HL-60 (cell line): ENCODE measurements around the gene RBM39.

Experiments used
- DNase-seq, 2 experiments: peaks; one replicate each; pipeline ENCODE4 v3.0.0-alpha.2; 2010 to 2020; ENCODE audit warnings: low read depth in 1 of 2, low spot score in 1 of 2
- H3K27ac ChIP-seq: fragments of 250-450 bp; sonication (Bioruptor Pico); replicated peaks from 2 replicates; pipeline ENCODE4 v1.5.1; 2020; ENCODE audit warnings: mild to moderate bottlenecking, moderate library complexity
- H3K27me3 ChIP-seq: fragments of 250-450 bp; sonication (Bioruptor Pico); 2 replicates; pipeline ENCODE4 v1.5.1; 2021; ENCODE audit warnings: mild to moderate bottlenecking, moderate library complexity; ENCODE audit not compliant: insufficient read depth, poor library complexity, severe bottlenecking
- H3K4me3 ChIP-seq: replicated peaks from 2 replicates; pipeline ENCODE4 v1.5.1; 2011; ENCODE audit warnings: mild to moderate bottlenecking, control low read depth, low read length; ENCODE audit not compliant: insufficient read depth
- GABPA ChIP-seq: IDR thresholded peaks from 2 replicates; pipeline ENCODE4 v1.6.1; 2012; ENCODE audit warnings: low read depth
- POLR2AphosphoS5 ChIP-seq: IDR thresholded peaks from 2 replicates; pipeline ENCODE4 v1.6.1; 2012; ENCODE audit warnings: low read depth
- REST ChIP-seq: IDR thresholded peaks from 2 replicates; pipeline ENCODE4 v1.6.1; 2012; ENCODE audit warnings: low read depth; ENCODE audit not compliant: insufficient replicate concordance
- SPI1 ChIP-seq: IDR thresholded peaks from 2 replicates; pipeline ENCODE4 v1.6.1; 2012; ENCODE audit warnings: low read depth, mild to moderate bottlenecking, borderline replicate concordance
- TF ChIP-seq, protein P1 (sequence below): IDR thresholded peaks from one replicate; pipeline ENCODE4 v1.5.1; 2011; ENCODE audit warnings: low read length, control low read depth, inconsistent platforms; ENCODE audit not compliant: insufficient read depth

RBM39 gene

GRCh38 chr20:35704514-35705261, 37.4 kb downstream of the RBM39 start:
- H3K4me3 ChIP-seq: no peak overlapping the region
- TF ChIP-seq, protein P1, sequence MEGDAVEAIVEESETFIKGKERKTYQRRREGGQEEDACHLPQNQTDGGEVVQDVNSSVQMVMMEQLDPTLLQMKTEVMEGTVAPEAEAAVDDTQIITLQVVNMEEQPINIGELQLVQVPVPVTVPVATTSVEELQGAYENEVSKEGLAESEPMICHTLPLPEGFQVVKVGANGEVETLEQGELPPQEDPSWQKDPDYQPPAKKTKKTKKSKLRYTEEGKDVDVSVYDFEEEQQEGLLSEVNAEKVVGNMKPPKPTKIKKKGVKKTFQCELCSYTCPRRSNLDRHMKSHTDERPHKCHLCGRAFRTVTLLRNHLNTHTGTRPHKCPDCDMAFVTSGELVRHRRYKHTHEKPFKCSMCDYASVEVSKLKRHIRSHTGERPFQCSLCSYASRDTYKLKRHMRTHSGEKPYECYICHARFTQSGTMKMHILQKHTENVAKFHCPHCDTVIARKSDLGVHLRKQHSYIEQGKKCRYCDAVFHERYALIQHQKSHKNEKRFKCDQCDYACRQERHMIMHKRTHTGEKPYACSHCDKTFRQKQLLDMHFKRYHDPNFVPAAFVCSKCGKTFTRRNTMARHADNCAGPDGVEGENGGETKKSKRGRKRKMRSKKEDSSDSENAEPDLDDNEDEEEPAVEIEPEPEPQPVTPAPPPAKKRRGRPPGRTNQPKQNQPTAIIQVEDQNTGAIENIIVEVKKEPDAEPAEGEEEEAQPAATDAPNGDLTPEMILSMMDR: no peak
- TF ChIP-seq REST (no peak), POLR2AphosphoS5 (no peak), GABPA (no peak), SPI1 (no peak)
- no peak for DNase-seq
- H3K27ac ChIP-seq: no peak overlapping the region
- no peaks in the 10 kb centered on the region for H3K27me3 ChIP-seq

DNA sequence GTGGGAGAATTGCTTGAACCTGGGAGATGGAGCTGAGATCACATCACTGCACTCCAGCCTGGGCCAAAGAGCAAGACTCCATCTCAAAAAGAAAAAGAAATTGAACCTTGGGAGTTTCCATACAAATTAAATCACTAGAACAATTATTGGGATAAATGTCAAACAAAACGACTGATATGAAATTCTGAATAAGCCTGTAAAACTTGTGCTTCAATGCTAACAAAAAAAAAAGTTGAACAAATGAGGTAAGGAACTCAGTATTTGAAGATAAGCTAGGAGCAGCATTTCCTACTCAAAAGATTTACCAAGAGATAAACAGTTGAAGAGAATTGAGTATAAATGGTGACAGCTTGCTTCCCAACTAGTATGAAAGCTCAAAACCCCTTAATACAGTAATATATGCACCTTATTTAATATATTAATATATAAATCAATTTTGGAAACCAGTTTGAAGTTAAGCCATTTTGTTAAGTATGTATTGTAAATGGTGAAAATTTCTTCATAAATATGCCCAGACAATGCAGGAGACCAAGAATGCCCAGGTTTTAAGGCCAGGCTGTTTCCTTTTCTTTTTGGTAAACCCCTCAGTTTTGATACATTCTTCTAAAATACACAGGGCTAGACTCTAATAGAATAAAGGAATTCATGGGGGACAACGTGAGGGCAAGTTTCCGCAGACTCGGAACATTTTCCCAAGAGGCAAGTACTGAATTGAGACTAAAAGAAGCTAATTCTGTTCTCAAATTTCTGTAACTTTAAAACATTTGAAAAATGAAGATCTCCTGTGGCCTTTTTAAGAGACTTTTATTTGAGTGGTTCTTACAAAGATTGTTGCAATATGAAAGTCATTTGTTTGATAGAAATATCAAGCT, 39.0 kb downstream of the RBM39 start:
- no peak for DNase-seq
- no peak overlapping the region for H3K27ac ChIP-seq
- TF ChIP-seq REST (no peak), POLR2AphosphoS5 (no peak; the same call in 1 of the 2 replicates), GABPA (no peak), SPI1 (no peak)
- TF ChIP-seq, protein P1: no peak
- H3K27me3 ChIP-seq: no peaks in the 10 kb centered on the region
- H3K4me3 ChIP-seq: no peak overlapping the region

GRCh38 chr20:35702051-35702823, 39.8 kb downstream of the RBM39 start:
- TF ChIP-seq SPI1 (no peak), GABPA (no peak), REST (no peak), POLR2AphosphoS5 (no peak; the same call in 1 of the 2 replicates)
- TF ChIP-seq, protein P1: no peak
- DNase-seq: no peak
- no peak overlapping the region for H3K4me3 ChIP-seq
- no peak overlapping the region for H3K27ac ChIP-seq
- H3K27me3 ChIP-seq: no peaks in the 10 kb centered on the region
